ENCODE measurements around the gene PPP4R4. TPM values are rescaled to one million over a fixed set of nuclear protein-coding genes. Genes with fewer than 3 reads are reported as not detected.
"Not testable (repeated sequence)": the region's sequence is repeated elsewhere in the genome, so short reads cannot be mapped to it uniquely, and the experiment has no call there.

Gene PPP4R4
- total and polyA plus RNA-seq, 3 donors from 2014 or later = 15.8 to 26.7 (median 24.3) TPM

- DNase-seq = no peak
- WGBS, 2 donors = 94 to 97% methylated on average over 2 of the region's 2 CpGs
- Histone ChIP-seq H3K9me3 (no peaks in the 10 kb centered on the region), H3K27me3 (no peaks in the 10 kb centered on the region), H3K36me3 (ENCODE audit: low read depth, missing control alignments) (no peaks in the 10 kb centered on the region), H3K4me1 (no peaks in the 10 kb centered on the region), H3K27ac (no peak overlapping the region), H3K4me3 (no peak overlapping the region)
- intact Hi-C loops (cut with DNase I; ENCODE audit: low total_unique reads) = no loop called here
- no peak for TF ChIP-seq POLR2A (IDR thresholded peaks at IDR 0.05)
These were observed 39.6 kb downstream of the PPP4R4 start for GRCh38 chr14:94213741-94214140.

GRCh38 chr14:94217116-94217515 is 43.0 kb downstream of the PPP4R4 start:
- H3K27ac ChIP-seq = no peak overlapping the region
- H3K27me3 ChIP-seq = no peaks in the 10 kb centered on the region
- intact Hi-C loops (cut with DNase I; ENCODE audit: low total_unique reads) = no loop called here
- DNase-seq = no peak
- H3K9me3 ChIP-seq = no peaks in the 10 kb centered on the region
- WGBS, 2 donors = 81 to 86% methylated on average over 2 of the region's 2 CpGs
- no peaks in the 10 kb centered on the region for H3K36me3 ChIP-seq (ENCODE audit: low read depth, missing control alignments)
- TF ChIP-seq POLR2A (IDR thresholded peaks at IDR 0.05) (no peak), CTCF (IDR thresholded peaks at IDR 0.05) (no peak)
- H3K4me3 ChIP-seq = no peak overlapping the region
- H3K4me1 ChIP-seq = no peaks in the 10 kb centered on the region

GRCh38 chr14:94218198-94218886 is 44.2 kb downstream of the PPP4R4 start:
- H3K4me1 ChIP-seq; H3K27ac ChIP-seq; H3K36me3 ChIP-seq (ENCODE audit: low read depth, missing control alignments); H3K27me3 ChIP-seq; intact Hi-C loops (cut with DNase I; ENCODE audit: low total_unique reads); H3K4me3 ChIP-seq; DNase-seq; H3K9me3 ChIP-seq: not testable (repeated sequence)
- WGBS, 2 donors = 81 to 82% methylated on average over 42 to 47 of the region's 47 CpGs

- Histone ChIP-seq H3K27me3 (no peaks in the 10 kb centered on the region), H3K4me1 (no peaks in the 10 kb centered on the region), H3K4me3 (no peak overlapping the region), H3K9me3 (no peaks in the 10 kb centered on the region), H3K36me3 (ENCODE audit: low read depth, missing control alignments) (no peaks in the 10 kb centered on the region), H3K27ac (no peak overlapping the region)
- intact Hi-C loops (cut with DNase I; ENCODE audit: low total_unique reads) = no loop called here
- TF ChIP-seq CTCF (IDR thresholded peaks at IDR 0.05) = no peak
- no peak for TF ChIP-seq POLR2A (IDR thresholded peaks at IDR 0.05)
- 91 to 93% methylated on average over 2 of the region's 2 CpGs for WGBS, 2 donors
- no peak for DNase-seq
These were observed 49.9 kb downstream of the PPP4R4 start for GRCh38 chr14:94224040-94224439.

- 71 to 85% methylated on average over 2 of the region's 2 CpGs for WGBS, 2 donors
- Histone ChIP-seq H3K27ac (no peak overlapping the region), H3K9me3 (no peaks in the 10 kb centered on the region), H3K27me3 (no peaks in the 10 kb centered on the region), H3K4me1 (no peaks in the 10 kb centered on the region), H3K36me3 (ENCODE audit: low read depth, missing control alignments) (no peaks in the 10 kb centered on the region), H3K4me3 (no peak overlapping the region)
- intact Hi-C loops (cut with DNase I; ENCODE audit: low total_unique reads) = no loop called here
- no peak for DNase-seq
- TF ChIP-seq CTCF (IDR thresholded peaks at IDR 0.05) (no peak), POLR2A (IDR thresholded peaks at IDR 0.05) (no peak)
These were observed 51.6 kb downstream of the PPP4R4 start for GRCh38 chr14:94225460-94226378.

Measured in testis (tissue), 3 donors.